Karpas-422 (cell line): Measurements from ENCODE around the gene SDR39U1. TPM values are rescaled to one million over a fixed set of nuclear protein-coding genes. Genes with fewer than 3 reads are reported as not detected.

Source experiments
- DNase-seq: peaks from one replicate; pipeline ENCODE4 v3.0.0-alpha.2; 2015
- H2AFZ ChIP-seq: fragments of 200-600 bp; sonication (generic); 2 replicates; pipeline ENCODE4 v1.6.1; 2014; ENCODE audit warnings: antibody characterized with exemption, low read length, mixed read lengths
- H3K27ac ChIP-seq: fragments of 200-600 bp; sonication (generic); 2 replicates; pipeline ENCODE4 v1.5.1; 2014; ENCODE audit warnings: mild to moderate bottlenecking, low read length, moderate library complexity
- H3K27me3 ChIP-seq: fragments of 200-600 bp; sonication (generic); 2 replicates; pipeline ENCODE4 v1.6.1; 2014; ENCODE audit warnings: low read length, mixed read lengths
- H3K36me3 ChIP-seq: fragments of 200-600 bp; sonication (generic); 2 replicates; pipeline ENCODE4 v1.6.1; 2014; ENCODE audit warnings: low read length, mixed read lengths; ENCODE audit not compliant: insufficient read depth
- H3K4me1 ChIP-seq: fragments of 200-600 bp; sonication (generic); 2 replicates; pipeline ENCODE4 v1.6.1; 2014; ENCODE audit warnings: mild to moderate bottlenecking, low read length, mixed read lengths
- H3K4me2 ChIP-seq: fragments of 200-600 bp; sonication (generic); 2 replicates; pipeline ENCODE4 v1.6.1; 2014; ENCODE audit warnings: low read length, low read depth, mild to moderate bottlenecking; ENCODE audit not compliant: poor library complexity, severe bottlenecking
- H3K4me3 ChIP-seq: fragments of 200-600 bp; sonication (generic); 2 replicates; pipeline ENCODE4 v1.5.1; 2014; ENCODE audit warnings: mild to moderate bottlenecking, antibody characterized with exemption, low read length, mixed read lengths
- H3K79me2 ChIP-seq: fragments of 200-600 bp; sonication (generic); 2 replicates; pipeline ENCODE4 v1.6.1; 2014; ENCODE audit warnings: mild to moderate bottlenecking, low read length, mixed read lengths
- H3K9ac ChIP-seq: fragments of 200-600 bp; sonication (generic); 2 replicates; pipeline ENCODE4 v1.6.0; 2014; ENCODE audit warnings: low read length
- H3K9me2 ChIP-seq: fragments of 200-600 bp; sonication (generic), shearing (Covaris generic); replicated peaks from 2 replicates; pipeline ENCODE4 v1.6.0; 2014; ENCODE audit warnings: mild to moderate bottlenecking, low read length, moderate library complexity; ENCODE audit not compliant: insufficient read depth
- H3K9me3 ChIP-seq: fragments of 300-700, 200-600 bp; sonication (generic); 2 replicates; pipeline ENCODE4 v1.6.1; 2014; ENCODE audit warnings: low read length, mixed read lengths
- H4K20me1 ChIP-seq: fragments of 200-600 bp; sonication (generic); 2 replicates; pipeline ENCODE4 v1.6.1; 2014; ENCODE audit warnings: mild to moderate bottlenecking, antibody characterized with exemption, low read length, low read depth; ENCODE audit not compliant: insufficient read depth
- total RNA-seq: library from RNA; depleted of rRNA; stranded (reverse); fragments of >200 nt; shearing (Covaris generic); gene quantifications from 2 replicates; pipeline ENCODE4 v1.2.3, GENCODE V29; 2014; ENCODE audit warnings: low replicate concordance

The SDR39U1 gene
- total RNA-seq, 1 experiment from 2014 or later, result 53.3 TPM

DNA sequence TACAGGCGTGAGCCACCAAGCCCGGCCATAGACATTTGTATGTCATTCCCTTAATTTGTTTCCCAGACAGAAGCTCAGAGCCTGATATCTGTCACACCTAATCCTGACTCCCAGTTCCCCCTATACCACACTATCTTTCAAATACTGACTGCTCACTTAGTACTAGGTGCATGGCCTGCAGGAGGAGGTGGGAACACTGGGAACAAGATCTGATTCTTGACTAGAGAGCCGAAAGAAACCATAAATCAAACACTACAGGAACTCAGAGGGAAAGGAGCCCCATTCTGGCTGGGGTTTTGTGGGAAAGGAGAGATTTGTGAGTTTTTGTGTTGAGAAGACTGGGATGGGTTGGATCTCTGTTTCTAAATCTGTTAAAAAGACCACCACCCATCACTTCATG lies 7.9 kb downstream of the SDR39U1 start:
- Histone ChIP-seq H3K9me2 (no peaks in the 10 kb centered on the region), H3K4me1 (peaks cover 43% of the 10 kb centered on the region), H3K27ac (0 out of 2 replicates have a peak overlapping the region, but pooled peaks have one; percentile 6), H2AFZ (no peak overlapping the region), H4K20me1 (peaks cover 4% of the 10 kb centered on the region; the same call in 1 of the 2 replicates), H3K36me3 (peaks cover 35% of the 10 kb centered on the region; the same call in 1 of the 2 replicates), H3K79me2 (peaks cover 14% of the 10 kb centered on the region), H3K9me3 (no peaks in the 10 kb centered on the region), H3K4me2 (no peak overlapping the region), H3K27me3 (no peaks in the 10 kb centered on the region), H3K9ac (no peak overlapping the region), H3K4me3 (no peak overlapping the region)
- DNase-seq, result no peak

DNA sequence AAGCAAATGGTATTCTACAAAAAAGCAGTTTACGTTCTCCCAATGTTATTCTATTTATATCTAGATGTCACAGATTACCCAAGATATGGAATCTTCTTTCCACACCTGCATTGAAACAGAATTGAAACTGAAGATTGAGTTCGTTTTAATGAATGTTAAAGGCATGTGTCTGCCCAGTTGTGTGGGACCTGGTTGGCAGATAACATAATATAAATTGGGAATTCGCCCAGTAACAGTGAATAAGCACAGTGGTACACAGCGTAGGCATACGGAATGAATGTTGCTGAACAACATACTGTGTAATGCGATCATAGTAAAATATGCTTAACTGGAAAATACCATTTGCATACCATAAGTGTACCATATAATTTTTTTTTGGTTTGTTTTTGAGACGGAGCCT lies 8.5 kb downstream of the SDR39U1 start:
- Histone ChIP-seq H3K9me3 (no peaks in the 10 kb centered on the region), H3K36me3 (peaks cover 28% of the 10 kb centered on the region; the same call in 1 of the 2 replicates), H3K9me2 (no peaks in the 10 kb centered on the region), H3K4me2 (no peak overlapping the region), H3K27ac (no peak overlapping the region), H3K9ac (no peak overlapping the region), H2AFZ (no peak overlapping the region), H3K4me1 (peaks cover 49% of the 10 kb centered on the region), H4K20me1 (peaks cover 4% of the 10 kb centered on the region; the same call in 1 of the 2 replicates), H3K79me2 (peaks cover 14% of the 10 kb centered on the region), H3K27me3 (no peaks in the 10 kb centered on the region), H3K4me3 (no peak overlapping the region)
- no peak for DNase-seq

- Histone ChIP-seq H2AFZ (no peak overlapping the region), H3K9me3 (no peaks in the 10 kb centered on the region), H3K4me3 (no peak overlapping the region; the same call in 1 of the 2 replicates), H3K4me2 (peak overlapping the region; percentile 82), H3K9me2 (no peaks in the 10 kb centered on the region), H3K27me3 (no peaks in the 10 kb centered on the region), H3K79me2 (peaks cover 14% of the 10 kb centered on the region), H3K27ac (no peak overlapping the region), H3K36me3 (peaks cover 21% of the 10 kb centered on the region; the same call in 1 of the 2 replicates), H3K4me1 (peaks cover 44% of the 10 kb centered on the region), H4K20me1 (peaks cover 4% of the 10 kb centered on the region; the same call in 1 of the 2 replicates), H3K9ac (peak overlapping the region; percentile 88; the same call in 1 of the 2 replicates)
- DNase-seq, result no peak
Observed at GRCh38 chr14:24432259-24433131, 10.1 kb downstream of the SDR39U1 start.

DNA sequence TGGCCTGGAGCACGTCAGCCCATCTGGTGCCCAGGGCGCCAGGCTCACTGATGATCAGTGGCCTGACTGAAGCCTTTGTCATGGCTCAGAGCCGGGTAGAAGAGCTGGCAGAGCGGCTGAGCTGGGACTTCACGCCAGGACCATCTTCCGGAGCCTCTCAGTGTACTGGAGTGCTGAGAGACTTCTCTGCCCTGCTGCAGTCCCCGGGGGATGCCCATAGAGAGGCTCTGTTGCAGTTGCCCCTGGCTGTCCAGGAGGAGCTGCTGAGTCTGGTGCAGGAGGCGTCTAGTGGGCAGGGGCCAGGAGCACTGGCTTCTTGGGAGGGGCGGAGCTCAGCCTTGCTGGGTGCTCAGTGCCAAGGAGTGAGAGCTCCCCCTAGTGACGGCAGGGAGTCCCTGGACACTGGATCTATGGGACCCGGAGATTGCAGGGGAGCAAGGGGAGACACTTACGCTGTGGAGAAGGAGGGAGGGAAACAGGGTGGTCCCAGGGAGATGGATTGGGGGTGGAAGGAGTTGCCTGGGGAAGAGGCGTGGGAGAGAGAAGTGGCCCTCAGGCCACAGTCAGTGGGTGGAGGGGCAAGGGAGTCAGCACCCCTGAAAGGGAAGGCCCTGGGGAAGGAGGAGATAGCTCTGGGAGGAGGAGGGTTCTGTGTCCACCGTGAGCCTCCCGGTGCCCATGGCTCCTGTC lies 10.9 kb downstream of the SDR39U1 start:
- DNase-seq, result peak; percentile 99
- Histone ChIP-seq H3K9me3 (no peaks in the 10 kb centered on the region), H3K9ac (peak overlapping the region; percentile 88), H3K27ac (peak overlapping the region; percentile 57), H3K79me2 (peaks cover 14% of the 10 kb centered on the region), H4K20me1 (peaks cover 4% of the 10 kb centered on the region; the same call in 1 of the 2 replicates), H3K27me3 (no peaks in the 10 kb centered on the region), H3K4me3 (peak overlapping the region; percentile 85), H2AFZ (no peak overlapping the region), H3K9me2 (no peaks in the 10 kb centered on the region), H3K4me2 (peak overlapping the region; percentile 82), H3K4me1 (peaks cover 36% of the 10 kb centered on the region), H3K36me3 (peaks cover 21% of the 10 kb centered on the region; the same call in 1 of the 2 replicates)

DNA sequence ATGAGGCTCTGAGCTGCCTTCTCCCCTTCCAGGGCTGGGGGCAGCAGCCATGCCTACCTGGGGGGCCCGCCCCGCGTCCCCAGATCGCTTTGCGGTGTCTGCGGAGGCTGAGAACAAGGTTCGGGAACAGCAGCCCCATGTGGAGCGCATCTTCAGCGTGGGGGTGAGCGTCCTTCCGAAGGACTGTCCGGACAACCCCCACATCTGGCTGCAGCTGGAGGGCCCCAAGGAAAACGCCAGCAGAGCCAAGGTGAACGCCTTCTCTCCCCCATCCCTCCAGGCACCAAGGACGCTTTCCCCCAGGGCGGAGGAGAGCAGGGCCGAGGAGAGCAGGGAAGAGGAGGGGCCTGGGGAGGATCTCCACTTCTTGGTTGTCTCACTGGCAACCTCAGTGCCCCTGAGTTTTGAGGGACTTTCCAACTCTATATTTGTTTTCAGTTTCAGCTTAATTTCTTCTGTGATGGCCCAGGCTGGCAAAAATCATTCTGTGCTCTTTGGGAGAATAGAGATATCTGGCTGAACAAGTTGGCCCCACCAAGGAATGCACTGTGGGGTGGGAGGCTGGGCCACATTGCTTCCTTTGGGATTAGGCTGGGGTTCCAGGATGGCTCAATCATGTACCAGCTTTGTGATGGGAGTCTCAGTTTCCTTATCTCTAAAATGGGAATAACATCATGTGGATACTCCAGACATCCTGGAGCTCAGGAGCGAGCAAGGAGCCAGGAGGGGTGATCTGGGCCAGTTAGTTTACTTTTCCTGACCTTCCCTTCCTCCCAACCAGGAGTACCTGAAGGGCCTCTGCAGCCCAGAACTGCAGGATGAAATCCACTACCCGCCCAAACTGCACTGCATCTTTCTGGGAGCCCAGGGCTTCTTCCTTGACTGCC lies 11.7 kb downstream of the SDR39U1 start:
- Histone ChIP-seq H3K4me3 (peak overlapping the region; percentile 85), H3K79me2 (peaks cover 14% of the 10 kb centered on the region), H3K9me2 (no peaks in the 10 kb centered on the region), H3K9ac (peak overlapping the region; percentile 88), H2AFZ (no peak overlapping the region; the same call in 1 of the 2 replicates), H3K36me3 (peaks cover 21% of the 10 kb centered on the region; the same call in 1 of the 2 replicates), H3K9me3 (no peaks in the 10 kb centered on the region), H4K20me1 (peaks cover 4% of the 10 kb centered on the region; the same call in 1 of the 2 replicates), H3K27ac (peak overlapping the region; percentile 57), H3K4me1 (peaks cover 28% of the 10 kb centered on the region), H3K27me3 (no peaks in the 10 kb centered on the region), H3K4me2 (peak overlapping the region; percentile 82)
- peak; percentile 73 for DNase-seq

DNA sequence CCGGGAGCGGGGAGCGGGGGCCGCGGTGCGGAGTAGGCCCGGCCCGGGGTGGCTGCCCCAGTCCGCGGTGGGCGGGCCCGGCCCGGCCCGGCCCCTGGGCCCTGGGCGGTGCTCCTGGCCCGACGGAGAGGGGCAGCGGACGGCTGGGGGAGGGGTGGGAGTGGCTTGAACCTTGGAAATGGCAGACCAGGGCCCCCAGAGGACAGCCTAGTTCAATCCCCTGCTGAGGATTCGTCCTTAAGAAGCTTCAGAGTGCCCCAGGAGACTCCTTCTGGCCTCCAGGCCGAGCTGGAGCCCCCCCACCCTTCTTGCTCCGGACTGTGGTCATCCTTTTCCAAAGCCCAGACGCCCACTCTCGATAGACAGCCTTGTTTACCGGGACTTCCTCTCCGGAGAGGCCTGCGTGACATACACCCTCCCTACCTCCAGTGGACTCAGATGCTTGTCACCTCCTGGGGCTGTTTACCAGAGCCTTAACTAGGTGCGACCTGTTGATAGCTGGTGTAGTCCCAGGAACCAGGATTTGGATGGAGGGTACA lies 12.4 kb downstream of the SDR39U1 start:
- Histone ChIP-seq H3K9ac (peak overlapping the region; percentile 88), H3K4me3 (peak overlapping the region; percentile 85), H3K27me3 (no peaks in the 10 kb centered on the region), H3K4me2 (peak overlapping the region; percentile 82), H4K20me1 (peaks cover 4% of the 10 kb centered on the region; the same call in 1 of the 2 replicates), H3K9me3 (no peaks in the 10 kb centered on the region), H2AFZ (no peak overlapping the region; the same call in none of the 2 replicates), H3K79me2 (peaks cover 14% of the 10 kb centered on the region), H3K4me1 (peaks cover 24% of the 10 kb centered on the region), H3K36me3 (peaks cover 21% of the 10 kb centered on the region; the same call in 1 of the 2 replicates), H3K27ac (peak overlapping the region; percentile 57), H3K9me2 (no peaks in the 10 kb centered on the region)
- DNase-seq, result peak; percentile 80

DNA sequence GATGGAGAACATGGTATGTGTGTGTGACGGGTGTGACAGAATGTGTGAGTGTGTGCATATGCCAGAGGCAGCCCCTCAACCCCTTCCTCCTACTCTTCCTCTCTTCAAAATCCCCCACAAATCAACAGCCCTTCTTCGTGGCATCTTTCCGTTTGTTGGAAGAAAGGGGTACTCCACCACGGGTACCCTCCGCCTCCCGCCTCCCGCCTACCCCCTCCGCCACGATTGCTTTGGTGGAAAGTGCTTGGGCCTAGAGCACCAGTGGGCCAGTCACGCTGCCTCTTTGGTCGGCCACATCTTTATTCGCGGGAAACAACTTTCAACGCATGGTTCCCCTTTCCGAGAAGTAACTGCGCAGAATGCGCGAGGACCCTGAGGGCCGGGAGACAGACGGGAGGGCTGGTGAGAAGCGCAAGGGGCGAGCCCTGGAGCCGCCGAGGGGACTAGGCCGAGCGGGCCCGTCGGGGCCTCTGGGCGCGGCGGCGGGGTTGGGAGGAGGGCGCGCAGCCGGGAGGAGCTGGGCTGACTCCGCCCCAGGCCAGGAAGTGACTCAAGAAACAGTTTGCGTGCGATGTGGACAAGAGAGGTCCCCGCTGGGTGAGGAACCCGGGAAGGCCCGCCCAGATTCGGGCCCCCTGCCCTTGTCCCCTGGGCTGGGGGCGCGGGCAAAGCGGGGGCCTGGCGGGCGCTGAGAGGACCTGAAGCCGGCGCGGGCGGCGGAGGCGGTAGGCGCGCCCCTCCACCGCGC lies 13.0 kb downstream of the SDR39U1 start, which contains the start of the genes CBLN3 and KHNYN:
Gene CBLN3, minus strand, starts transcription at position 274 of the 748 bp plus-strand sequence. CDS start 614 bp downstream, outside the sequence.
Gene KHNYN, plus strand, starts transcription at position 560 of the 748 bp plus-strand sequence. CDS start 777 bp downstream, outside the sequence.
- Histone ChIP-seq H3K4me1 (peaks cover 24% of the 10 kb centered on the region), H3K27me3 (no peaks in the 10 kb centered on the region), H3K9ac (peak within 1 kb of the TSS; percentile 88), H3K79me2 (peaks cover 14% of the 10 kb centered on the region), H3K36me3 (peaks cover 21% of the 10 kb centered on the region; the same call in 1 of the 2 replicates), H2AFZ (peak within 1 kb of the TSS; percentile 92), H3K27ac (peak within 1 kb of the TSS; percentile 57), H3K9me3 (no peaks in the 10 kb centered on the region), H4K20me1 (peaks cover 4% of the 10 kb centered on the region; the same call in 1 of the 2 replicates), H3K4me3 (peak within 1 kb of the TSS; percentile 85), H3K9me2 (no peaks in the 10 kb centered on the region), H3K4me2 (peak within 1 kb of the TSS; percentile 82)
- DNase-seq, result peak; percentile 98
